Activated CD4-positive, alpha-beta T cell treated with anti-CD3 and anti-CD28 coated beads, Interleukin-2, amount 50 U/mL, for 48 hours (primary cell): Measurements from ENCODE around the gene OVCH2.
"Not testable (repeated sequence)": the region's sequence is repeated elsewhere in the genome, so short reads cannot be mapped to it uniquely, and the experiment has no call there.

Experiments used
- DNase-seq, 2 experiments: peaks; one replicate each; pipeline ENCODE4 v3.0.0-alpha.2; 2020

OVCH2 gene

DNA sequence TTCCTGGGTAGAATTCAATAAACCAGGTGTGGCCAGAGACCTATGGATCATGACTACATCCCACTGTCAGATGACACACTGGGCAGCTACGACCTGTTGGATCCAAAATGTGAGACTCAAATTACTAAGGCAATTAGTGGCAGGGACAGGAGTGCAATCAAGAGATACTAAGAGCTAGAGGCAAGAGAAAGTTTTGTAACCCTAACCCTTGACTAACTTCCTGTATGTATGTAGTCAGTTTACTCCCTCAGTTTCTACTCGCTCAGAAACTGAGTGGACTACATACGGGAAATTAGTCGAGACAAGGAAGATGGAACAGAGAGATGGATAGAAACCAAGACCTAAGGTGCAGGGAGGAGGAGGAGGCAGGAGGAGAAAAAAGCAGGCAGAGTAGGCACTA, 35.6 kb downstream of the OVCH2 start:
- DNase-seq: no peak

DNA sequence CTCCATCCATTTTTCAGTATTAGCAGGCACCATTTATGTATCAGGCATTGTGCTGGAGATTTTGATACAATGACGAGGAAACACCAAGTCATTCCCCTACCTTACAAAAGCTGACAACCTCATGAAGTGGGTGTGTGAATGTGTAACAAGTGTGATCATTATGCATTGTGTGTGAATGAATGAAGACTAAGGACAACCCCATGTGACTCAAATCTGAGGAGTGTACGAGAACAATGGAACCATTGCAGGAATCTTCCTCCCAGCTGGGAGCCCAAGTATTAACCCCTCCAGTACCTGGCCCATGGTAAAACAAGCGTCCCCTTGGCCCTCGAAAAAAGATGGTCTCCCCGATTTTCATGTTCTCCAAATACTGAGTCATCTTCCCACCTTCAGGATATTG, 37.4 kb downstream of the OVCH2 start:
- no peak for DNase-seq

DNA sequence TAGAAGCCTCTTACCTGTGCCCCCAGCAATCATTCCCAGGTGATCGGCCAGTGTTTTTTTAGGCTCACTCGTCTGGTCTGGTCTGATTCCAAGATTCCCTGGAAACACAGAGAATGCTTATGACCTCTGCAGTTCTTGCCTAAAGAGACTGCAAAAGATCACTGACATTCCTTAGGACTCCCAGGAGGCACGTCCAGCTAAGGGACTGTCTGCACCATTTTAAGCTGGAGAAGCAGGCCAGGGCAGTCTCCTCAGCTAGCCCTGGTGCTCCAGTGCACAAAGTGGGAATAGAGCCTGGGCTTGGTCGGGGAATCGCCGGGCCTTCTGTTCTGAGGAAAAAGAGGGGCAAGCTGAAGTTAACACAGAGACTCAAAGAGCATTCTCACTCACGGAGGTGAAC, 37.8 kb downstream of the OVCH2 start:
- DNase-seq: no peak

GRCh38 chr11:7667460-7667859, 38.8 kb downstream of the OVCH2 start:
- no peak for DNase-seq

DNA sequence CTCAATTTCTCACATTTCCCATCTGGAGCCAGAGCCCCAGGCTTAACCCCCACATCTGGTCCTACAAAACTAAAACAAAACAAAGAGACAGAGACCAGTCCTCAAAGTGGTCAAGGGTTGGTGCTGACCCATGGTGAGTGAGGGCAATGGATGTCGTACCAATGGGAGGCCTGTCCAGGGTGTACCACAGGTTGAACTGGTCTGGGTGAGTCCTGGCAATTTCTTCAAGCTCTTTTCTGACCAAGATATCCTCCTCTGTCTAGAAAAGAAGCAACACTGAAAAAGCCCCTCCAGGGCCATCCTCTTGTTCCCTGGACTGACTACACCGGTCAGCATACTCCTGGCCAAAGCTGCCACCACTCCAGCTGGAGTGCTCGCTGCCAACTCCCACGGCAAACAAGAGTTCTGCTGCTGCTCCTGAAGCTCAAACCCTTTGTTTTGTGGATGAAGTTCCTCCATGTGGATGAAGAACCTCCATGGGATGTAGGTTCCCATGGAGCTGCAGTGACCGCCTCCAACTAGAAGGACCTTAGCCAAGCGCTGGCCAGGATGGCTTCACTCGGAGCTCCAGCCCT, 39.9 kb downstream of the OVCH2 start:
- DNase-seq: no peak

GRCh38 chr11:7665473-7666291, 40.6 kb downstream of the OVCH2 start:
- peak; percentile 84 to 87 for DNase-seq

DNA sequence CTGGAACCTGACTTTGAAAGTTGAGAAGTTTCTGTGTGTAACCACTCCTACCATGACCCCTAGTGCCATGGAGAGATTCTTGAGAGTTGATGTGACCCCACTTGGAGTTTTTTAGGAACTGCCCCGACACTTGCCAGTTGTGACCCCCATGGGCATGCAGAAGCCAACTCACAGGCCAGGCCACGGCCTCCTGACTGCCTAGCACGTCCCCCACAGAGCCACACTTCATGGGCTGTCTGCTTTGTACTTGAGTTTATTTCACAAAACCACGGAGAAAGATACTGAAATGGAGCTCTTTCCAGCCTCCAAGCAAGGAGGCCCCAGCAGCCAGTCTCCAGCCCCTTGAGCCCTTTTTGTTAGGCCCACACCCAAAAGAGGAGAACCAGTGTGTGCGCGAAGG, 41.4 kb downstream of the OVCH2 start:
- no peak for DNase-seq

DNA sequence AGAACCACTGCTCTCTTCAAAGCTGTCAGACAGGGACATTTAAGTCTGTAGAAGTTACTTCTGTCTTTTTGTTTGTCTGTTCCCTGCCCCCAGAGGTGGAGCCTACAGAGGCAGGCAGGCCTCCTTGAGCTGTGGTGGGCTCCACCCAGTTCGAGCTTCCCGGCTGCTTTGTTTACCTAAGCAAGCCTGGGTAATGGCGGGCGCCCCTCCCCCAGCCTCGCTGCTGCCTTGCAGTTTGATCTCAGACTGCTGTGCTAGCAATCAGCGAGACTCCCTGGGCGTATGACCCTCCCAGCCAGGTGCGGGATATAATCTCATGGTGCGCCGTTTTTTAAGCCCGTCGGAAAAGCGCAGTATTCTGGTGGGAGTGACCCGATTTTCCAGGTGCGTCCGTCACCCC, 42.7 kb downstream of the OVCH2 start:
- DNase-seq: not testable (repeated sequence)

GRCh38 chr11:7657306-7658025, 48.8 kb downstream of the OVCH2 start:
- no peak for DNase-seq

GRCh38 chr11:7656704-7657103, 49.6 kb downstream of the OVCH2 start:
- no peak for DNase-seq

GRCh38 chr11:7655253-7656217, 50.7 kb downstream of the OVCH2 start:
- no peak for DNase-seq

DNA sequence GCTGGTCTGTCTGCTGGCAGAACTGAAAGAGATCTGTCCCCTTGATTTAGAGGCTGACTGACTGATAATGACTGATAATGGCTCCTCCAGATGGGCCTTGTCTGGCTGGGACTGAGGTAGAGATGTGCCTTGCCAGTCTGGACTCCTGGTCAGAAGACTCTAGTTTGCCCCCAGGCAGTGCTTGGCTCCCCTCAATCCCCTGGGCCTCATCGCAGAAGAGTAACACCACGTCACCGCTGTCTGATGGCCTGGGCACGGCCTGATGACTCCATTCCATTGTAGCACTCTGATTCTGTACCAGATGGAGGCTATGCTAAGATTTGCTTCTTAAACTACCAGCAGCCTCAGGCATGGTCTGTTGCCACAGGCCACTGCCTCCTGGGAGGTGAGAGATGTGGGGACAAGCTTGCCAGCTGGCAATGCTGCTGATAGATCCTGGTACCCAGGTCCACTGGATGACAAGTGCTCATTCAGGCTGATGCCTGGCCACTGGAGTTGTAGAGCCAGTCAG, 52.0 kb downstream of the OVCH2 start:
- DNase-seq: no peak

- DNase-seq: no peak
Observed at GRCh38 chr11:7651700-7652099, 54.6 kb downstream of the OVCH2 start.

DNA sequence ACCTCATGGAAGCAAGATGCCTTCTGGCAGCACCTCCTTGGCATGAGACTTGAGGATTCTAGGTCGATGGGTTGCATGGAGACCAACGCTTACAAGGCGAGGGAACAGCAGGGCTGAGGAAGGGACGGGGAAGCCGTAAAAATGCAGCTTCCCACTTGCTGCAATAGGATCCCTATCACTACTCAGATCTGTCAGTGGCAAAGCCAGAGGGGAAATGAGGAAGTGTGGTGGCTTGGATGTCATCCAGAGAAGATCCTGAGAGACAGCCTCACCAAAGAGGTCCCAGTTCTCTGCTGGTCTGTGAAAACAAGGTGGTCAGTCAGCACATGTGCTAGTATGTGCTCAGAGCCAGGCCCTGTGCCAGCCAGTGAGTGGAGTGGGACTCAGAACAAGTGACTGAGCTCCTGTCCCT, 55.1 kb downstream of the OVCH2 start:
- no peak for DNase-seq

DNA sequence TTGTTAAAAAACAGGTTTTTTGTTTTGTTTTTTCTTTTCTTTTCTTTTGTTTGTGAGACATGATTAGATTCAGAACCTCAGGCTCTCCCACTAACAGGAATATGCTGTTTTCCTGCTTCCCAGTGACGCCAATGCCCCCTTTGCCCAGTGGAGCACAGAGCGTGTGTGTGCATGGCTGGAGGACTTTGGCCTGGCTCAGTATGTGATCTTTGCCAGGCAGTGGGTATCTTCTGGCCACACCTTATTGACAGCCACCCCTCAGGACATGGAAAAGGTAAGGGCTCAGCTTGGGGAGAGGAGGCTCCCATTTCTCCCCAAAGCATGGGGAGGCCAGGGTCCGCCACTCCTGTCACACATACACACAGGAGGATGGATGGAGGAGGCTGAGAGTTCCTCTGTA, 58.0 kb downstream of the OVCH2 start:
- DNase-seq: no peak

GRCh38 chr11:7646866-7647265, 59.4 kb downstream of the OVCH2 start:
- no peak for DNase-seq

- DNase-seq: no peak
Observed at GRCh38 chr11:7645206-7645605, 61.1 kb downstream of the OVCH2 start.

GRCh38 chr11:7643314-7643713, 63.0 kb downstream of the OVCH2 start:
- no peak for DNase-seq

DNA sequence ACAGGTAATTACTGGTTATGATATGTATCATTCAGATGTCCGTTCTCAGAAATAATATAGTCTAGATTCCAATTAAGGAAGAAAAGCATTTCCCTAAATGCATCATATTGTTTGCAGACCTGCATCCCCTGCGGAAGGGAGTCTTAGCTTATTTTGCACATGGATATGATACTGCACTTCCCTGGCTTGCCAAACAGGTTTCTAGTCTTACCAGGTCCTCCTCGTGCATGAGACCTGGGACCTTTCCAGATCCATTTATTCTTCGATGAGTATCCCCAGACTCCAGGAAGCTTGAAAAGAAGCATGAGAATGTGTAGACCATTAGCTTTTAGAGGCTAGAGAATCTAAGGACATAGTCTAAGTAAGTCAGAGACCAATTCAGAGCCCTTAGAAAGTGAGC, 63.5 kb downstream of the OVCH2 start:
- DNase-seq: no peak

- no peak for DNase-seq
Observed at GRCh38 chr11:7640816-7641215, 65.5 kb downstream of the OVCH2 start.

DNA sequence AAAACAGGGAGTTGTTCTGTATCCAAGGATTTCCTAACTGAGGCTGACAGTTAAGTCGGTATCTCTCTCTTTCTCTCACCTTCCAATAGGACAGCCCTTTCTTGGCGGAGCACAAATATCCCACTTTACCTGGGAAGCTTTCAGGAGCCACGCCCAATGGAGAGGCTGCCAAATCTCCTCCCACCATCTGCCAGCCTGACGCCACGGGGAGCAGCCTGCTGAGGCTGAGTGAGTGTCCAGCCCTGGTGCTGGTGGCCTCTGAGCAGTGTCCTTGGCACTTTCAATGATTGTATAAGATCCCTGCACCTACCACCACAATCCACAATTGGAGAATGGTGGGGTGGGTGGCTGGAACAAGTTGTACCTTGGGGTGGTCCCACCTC, 66.6 kb downstream of the OVCH2 start:
- DNase-seq: no peak
